ENCODE results near the gene CD27. TPM values are rescaled to one million over a fixed set of nuclear protein-coding genes. Genes with fewer than 3 reads are reported as not detected.
"Not testable (repeated sequence)": the region's sequence is repeated elsewhere in the genome, so short reads cannot be mapped to it uniquely, and the experiment has no call there.

CD27 gene
- total RNA-seq, 1 donor from 2014 or later, result 0.53 TPM

DNA sequence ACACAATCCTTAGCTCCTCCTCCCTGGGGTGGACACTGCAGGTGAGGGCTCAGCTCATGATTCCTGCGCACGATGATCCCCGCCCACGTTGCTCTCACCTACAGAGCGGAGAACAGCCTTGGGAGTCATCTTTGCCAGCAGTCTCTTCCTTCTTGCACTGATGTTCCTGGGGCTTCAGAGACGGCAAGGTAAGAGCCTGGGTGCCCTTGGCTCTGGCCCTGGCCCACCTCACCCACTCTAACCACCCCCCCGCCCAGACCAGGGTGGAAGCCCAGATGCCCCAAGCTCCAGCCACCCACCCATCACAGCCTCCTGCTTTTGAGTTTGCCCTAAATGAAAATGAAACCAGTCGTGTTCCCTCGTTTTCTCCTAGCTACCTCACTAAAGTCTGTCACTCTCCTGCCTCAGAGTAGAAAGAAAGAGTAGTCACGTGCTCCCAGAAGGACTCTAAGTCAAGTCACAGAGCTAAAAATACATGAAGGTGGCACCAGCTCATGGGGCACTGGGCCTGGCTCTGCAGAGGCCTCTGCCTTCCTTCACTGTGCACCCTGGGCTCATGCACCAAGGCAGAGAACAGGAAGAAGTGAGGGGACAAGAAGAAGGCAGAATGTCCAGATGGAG lies 16.1 kb downstream of the CD27 start:
- DNase-seq (ENCODE audit: extremely low read depth, low read depth, low spot score), result no peak

DNA sequence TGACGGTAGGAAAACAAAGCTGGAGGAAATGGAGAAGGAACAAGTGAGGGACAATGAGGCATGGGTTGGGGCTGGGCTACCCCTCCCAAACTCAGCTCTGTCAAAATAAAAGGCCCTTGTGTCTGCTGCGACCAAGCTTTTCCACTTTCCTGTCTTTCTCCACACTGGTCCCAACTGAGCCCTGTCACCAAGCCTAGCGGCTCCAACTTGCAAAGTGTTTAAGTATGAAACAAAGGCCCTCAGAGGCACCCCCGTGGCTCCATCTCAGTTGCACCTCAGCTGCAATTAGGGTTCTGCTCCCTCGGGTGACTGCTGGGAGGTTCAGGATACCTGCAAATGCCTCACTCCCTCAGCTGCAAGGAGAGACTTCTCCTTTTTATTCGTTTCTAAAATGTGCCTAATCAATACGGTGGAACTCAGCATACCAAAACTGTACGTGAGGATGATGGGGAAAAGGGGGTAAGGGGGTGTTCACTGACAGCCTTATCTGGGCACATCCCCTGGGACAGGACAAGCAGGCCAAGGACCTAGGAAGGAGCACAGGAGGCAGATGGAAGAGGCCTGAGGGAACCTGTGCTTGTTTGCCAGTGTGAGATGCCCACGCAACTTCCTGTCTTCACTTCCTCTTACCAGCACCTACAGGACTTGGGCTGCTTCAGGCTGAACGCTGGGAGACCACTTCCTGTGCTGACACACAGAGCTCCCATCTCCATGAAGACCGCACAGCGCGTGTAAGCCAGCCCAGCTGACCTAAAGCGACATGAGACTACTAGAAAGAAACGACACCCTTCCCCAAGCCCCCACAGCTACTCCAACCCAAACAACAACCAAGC lies 16.9 kb downstream of the CD27 start:
- DNase-seq (ENCODE audit: extremely low read depth, low read depth, low spot score), result no peak

DNA sequence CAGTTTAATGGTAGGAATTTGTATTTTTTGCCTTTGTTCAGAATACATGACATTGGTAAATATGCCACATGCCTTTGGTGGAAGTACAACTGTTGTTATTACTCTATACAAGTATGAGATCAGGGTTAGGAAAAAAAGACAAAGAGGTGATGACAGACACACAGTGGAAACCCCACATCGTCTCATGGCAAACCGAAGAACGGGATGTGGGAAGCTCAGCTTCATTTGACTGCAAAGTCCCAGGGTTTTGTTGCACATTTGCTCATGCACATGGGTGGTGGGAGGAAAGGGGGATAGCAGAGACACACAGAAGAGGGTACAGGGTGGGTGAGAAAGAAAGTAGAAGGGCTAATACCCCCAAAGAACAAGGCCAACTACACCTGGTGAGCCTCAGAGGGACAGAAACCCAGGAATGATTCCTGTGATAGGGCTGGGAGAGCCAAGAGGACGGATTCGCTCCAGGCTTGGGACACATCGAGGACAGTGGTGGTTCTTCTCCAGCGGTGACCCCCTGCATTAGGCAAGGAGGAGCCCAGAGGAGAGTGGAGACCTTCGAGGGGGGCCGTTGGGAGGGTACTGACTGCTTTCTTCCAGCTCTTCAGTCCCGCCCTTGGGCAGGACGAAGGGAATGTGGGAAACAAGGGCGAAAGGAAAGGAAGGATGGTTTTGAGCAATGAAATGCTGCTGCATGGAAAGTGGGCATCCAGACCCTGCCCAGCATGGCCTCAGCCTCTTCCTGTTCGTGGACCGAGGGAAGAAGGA lies 17.7 kb downstream of the CD27 start:
- no peak for DNase-seq (ENCODE audit: extremely low read depth, low read depth, low spot score)

DNA sequence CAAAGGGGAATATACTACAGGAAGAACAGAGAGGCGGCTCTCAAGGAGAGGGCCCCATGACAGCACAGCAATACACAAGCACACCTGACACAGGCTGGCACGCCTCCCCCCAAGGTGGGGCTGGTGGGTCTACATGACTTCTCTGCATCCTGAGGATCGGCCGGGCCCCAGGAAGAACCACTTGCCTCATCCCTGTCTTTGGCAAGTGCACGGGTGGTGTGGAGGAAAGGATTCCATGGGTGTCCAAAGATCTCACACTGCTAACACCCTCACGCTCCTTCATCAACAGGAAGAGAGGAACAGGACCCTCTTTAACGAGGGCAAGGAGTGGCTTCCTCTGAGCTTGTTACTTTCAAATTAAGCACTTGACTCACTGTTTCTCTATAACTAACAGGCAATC lies 18.5 kb downstream of the CD27 start:
- no peak for DNase-seq (ENCODE audit: extremely low read depth, low read depth, low spot score)

DNA sequence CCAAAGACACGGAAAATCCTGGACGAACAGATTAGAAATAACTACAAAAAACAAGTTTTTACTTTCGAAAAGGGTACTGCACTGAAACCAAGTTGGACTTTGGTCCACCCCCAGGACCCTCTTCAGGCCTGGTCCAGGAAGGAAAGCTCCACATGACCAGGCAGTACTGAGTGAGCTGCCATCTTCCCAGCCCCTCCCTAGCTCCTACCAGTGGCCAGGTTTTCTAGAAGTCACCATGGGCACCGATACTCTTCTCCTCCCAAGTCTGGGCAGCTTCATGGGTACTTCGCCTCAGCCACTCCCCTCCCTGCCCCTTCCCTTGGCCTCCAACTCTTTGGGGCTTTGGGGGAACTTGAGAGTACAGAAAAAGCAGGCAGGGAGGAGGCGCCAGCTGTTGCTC lies 19.1 kb downstream of the CD27 start:
- no peak for DNase-seq (ENCODE audit: extremely low read depth, low read depth, low spot score)

DNA sequence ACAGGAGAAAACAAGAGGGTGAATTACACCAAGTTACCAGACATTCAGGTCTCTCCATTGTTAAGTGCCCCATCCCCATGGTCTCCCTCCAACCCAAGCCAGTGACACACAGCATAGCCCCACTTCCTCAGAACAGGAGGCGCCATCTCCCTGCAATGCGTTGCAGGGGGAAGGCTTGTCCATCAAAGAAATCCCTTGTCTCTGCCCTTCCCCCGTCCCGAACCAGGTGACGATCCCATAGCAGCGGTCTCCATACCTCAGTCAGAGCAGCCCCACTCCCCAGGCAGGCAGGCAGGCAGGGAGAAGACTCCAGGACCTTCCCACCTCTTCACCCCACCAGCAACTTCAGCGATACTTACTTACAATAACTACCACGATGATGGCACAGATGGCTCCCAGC lies 19.8 kb downstream of the CD27 start:
- DNase-seq (ENCODE audit: extremely low read depth, low read depth, low spot score), result no peak

DNA sequence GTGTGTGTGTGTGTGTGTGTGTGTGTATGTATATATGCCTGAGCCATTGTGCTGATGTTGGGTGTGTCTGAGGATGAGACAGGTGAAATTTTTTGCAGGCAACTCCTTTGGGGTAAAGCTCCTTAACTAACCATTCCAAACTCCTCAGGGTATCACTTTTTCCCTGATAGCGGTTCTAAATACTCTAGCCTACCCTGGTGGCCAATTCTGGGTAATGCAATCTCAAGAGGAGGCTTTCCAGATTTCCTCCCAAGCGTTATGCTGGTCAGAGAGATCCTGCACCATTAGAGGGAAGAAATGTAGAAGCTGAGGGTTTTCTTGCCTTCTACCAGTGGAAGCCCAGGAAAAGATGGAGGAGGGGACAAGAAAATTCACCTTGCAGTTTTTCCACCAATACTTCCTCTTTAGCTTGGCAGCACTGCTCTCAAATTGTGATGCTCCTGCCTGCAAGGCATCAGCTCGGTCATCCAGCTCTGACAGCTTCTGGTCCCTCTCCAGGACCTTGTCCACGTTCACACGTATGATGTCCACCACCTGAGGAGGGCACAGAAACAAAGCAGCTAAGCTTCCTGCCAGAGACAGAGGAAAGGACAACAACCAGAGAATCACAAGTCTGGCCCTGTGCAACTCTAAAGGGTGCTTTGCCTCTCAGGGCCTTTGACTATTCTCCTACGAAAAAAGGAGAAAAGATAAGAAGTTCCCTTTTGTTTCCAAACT lies 20.9 kb downstream of the CD27 start:
- peak; percentile 66 for DNase-seq (ENCODE audit: extremely low read depth, low read depth, low spot score)

DNA sequence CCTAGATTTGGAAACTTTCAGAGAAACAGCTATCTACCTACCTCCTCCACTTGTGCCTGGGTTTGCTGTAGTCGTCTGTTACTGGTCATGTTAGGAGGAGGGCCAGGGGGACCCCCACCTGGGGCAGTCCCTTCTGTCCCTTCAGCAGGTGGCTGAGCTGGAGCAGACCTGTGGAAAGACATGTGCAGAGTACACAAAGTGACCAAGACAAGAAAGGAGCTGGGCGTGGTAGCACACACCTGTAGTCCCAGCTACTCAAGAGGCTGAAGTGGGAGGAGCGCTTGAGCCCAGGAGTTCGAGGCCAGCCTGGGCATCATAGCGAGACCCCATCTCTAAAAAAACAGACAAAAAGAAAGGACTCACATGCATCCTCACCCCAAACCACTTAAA lies 21.4 kb downstream of the CD27 start:
- DNase-seq (ENCODE audit: extremely low read depth, low read depth, low spot score), result no peak

DNA sequence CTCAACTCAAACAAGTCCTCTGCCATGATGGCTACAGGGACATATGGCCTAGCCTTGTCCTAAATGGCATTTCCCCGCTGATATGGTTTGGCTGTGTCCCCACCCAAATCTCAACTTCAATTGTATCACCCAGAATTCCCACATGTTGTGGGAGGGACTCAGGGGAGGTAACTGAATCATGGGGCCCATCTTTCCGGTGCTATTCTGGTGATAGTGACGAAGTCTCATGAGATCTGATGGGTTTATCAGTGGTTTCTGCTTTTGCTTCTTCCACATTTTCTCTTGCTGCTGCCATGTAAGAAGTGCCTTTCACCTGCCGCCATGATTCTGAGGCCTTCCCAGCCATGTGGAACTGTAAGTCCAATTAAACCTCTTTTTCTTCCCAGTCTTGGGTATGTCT lies 22.0 kb downstream of the CD27 start:
- DNase-seq (ENCODE audit: extremely low read depth, low read depth, low spot score), result not testable (repeated sequence)

DNA sequence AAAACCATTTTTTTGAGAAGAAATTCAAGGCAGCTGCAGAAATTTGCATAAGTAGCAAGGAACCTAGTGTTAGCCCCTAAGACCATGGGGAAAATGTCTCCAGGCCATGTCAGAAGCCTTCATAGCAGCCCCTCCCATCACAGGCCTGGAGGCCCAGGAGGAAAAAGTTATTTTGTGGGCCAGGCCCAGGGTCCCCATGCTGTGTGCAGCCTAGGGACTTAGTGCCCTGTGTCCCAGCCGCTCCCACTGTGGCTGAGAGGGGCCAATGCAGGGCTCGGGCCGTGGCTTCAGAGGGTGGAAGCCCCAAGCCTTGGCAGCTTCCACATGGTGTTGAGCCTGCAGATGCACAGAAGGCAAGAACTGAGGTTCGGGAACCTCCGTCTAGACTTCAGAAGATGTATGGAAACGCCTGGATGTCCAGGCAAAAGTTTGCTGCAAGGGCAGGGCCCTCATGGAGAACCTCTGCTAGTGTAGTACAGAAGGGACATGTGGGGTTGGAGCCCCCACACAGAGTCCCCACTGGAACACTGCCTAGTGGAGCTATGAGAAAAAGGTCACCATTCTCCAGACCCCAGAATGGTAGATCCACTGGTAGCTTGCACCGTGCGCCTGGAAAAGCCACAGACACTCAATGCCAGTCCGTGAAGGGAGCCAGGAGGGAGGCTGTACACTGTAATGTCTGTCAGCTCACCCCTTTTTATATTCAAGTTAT lies 23.0 kb downstream of the CD27 start:
- DNase-seq (ENCODE audit: extremely low read depth, low read depth, low spot score), result not testable (repeated sequence)

DNA sequence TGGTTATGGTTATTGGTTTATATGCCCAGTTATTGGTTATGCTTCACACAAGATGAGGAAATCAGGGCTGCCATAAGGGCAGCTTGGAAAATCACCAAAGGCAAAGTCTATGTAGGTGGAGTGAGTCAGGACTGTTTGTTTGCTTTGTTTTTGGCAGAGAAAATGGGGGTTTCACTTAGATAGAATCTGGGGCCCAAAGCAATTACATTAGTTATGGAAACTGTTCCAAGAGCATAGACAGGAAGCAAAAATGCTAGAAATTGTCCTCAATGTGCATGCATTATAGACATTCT lies 23.5 kb downstream of the CD27 start:
- DNase-seq (ENCODE audit: extremely low read depth, low read depth, low spot score), result no peak

DNA sequence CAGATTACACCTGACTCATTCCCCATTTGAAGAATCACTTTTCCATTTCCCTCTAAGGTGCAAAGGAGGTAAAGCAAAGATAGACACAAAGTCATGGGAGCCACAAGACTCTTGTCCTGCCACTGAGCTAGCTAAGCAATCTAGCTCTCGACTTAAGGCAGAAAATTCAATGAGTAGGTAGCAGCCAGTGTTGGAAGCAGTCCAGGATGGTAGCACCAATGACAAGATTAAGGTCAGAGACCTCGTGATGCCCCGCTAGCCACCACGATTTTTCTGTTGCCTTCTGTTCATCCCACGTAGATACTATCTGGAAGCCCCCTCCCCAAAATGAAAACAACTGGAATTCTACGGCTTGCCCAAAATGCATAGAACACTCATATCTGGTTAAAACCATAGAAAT lies 24.3 kb downstream of the CD27 start:
- no peak for DNase-seq (ENCODE audit: extremely low read depth, low read depth, low spot score)

DNA sequence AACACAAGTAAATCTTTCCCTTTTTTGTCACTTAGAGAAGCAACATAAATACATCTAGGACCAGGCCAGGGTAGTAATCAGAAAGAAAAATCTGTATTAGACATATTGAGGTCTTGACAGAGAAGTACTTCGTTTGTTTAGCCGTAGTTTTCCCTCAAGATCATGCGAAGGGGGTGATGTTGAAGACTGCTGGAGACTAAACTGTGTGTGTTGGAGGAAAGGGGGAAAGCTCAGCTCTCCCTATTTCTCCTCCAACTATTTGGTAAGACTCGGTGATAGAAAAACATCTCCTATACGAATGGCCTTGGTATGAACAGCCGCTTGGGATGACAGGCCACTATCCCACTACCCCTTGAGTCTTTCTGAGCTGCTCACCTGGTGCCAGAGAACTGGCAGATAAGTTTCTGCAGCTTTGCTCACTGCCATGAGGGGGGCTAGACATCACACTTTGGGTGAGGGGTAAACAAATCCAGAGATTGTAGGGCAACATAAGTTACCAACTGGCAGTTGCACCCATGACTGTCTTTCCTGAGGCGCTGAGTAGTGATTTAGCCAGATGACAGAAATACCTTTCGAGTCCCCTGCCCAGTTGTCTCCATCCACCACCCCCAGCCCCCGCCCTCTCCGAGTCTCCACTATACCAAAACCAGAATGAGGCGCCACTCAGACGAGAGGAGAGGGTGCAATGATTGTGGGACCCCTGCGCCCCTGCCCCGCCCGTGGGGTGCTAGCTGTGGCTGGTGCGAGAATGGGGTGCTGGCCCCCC lies 25.0 kb downstream of the CD27 start:
- no peak for DNase-seq (ENCODE audit: extremely low read depth, low read depth, low spot score)

DNA sequence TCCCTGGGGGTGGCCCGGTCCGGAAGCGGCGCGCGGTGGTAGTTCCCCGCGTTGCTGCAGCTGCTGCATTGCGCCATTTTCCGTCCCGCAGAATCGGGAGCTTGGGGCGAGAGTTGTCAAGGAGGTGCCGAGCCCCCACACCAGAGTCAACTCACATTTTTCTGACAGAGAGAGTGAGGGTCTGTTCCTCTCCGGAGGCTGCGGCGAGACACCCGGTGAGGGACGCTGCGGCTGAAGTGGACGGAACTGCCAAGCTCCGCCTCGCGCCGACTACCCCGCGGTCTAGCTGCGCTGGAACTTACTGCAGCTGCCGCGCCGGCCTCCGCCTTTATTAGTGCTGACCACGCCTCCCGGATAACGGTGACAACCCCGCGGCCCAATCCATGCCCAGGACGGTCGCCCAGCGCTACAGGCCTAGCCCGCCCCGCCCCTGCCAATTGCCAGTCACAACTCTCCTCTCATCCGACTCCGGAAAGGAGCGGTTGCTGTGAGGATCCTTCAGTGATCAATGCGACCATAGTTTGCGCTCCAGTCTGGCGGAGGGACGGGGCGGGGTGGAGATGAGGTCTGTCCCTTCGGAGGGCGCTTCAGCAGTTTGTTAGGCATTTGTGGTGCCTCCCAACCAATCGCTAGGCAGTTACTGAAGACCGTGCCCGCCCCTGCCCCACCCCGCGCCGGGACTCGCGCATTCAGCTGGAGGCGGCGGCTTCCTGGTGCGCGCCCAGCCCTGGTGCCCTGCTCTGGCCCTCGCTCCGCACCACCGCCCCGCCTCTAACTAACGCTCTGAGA lies 25.8 kb downstream of the CD27 start, which contains the start of gene VAMP1:
TSS of gene VAMP1 (minus strand) at position 303 of the 789 bp plus-strand sequence. CDS start at position 157, 146 bp downstream.
- peak; percentile 57 for DNase-seq (ENCODE audit: extremely low read depth, low read depth, low spot score)

DNA sequence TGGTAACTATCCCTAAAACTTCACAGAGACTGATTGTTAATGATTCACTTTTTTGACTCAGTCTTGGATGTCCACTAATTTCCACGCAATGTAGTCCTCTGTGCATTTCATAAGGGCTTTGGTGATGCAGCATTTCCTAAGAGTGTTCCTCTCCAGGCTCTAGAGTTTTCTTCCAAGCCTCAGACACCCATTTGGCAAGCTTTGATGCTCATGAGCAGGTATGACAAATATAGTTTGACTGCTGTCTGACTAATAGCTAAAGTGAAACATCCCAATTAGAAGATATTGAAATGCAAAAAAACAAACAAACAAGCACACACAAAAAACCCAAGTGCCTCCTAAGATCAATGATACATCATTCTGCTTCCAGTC lies 27.2 kb downstream of the CD27 start:
- DNase-seq (ENCODE audit: extremely low read depth, low read depth, low spot score), result no peak

DNA sequence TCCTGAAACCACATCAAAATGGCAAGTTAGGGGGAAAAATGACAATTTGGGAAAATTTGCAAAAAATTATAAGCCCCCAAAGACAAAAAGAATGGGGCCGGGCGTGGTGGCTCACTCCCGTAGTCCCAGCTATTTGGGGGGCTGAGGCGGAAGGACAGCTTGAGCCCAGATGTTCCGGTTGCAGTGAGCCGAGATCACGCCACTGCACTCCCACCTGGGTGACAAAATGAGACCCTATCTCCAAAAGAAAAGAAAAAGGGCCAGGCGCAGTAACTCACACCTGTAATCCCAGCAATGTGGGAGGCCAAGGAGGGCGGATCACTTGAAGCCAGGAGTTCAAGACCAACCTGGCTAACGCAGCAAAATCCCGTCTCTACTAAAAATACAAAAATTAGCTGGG lies 27.7 kb downstream of the CD27 start:
- no peak for DNase-seq (ENCODE audit: extremely low read depth, low read depth, low spot score)

DNA sequence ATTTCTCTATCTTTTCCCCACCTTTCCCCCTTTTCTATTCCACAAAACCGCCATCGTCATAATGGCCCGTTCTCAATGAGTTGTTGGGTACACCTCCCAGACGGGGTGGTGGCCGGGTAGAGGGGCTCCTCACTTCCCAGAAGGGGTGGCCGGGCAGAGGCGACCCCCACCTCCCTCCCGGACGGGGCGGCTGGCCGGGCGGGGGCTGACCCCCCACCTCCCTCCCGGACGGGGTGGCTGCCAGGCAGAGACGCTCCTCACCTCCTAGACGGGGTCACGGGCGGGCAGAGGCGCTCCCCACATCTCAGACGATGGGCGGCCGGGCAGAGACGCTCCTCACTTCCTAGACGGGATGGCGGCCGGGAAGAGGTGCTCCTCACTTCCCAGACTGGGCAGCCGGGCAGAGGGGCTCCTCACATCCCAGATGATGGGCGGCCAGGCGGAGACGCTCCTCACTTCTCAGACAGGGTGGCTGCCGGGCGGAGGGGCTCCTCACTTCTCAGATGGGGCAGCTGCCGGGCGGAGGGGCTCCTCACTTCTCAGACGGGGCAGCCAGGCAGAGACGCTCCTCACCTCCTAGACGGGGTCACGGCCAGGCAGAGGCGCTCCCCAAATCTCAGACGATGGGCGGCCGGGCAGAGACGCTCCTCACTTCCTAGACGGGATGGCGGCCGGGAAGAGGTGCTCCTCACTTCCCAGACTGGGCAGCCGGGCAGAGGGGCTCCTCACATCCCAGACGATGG lies 30.6 kb downstream of the CD27 start:
- not testable (repeated sequence) for DNase-seq (ENCODE audit: extremely low read depth, low read depth, low spot score)

DNA sequence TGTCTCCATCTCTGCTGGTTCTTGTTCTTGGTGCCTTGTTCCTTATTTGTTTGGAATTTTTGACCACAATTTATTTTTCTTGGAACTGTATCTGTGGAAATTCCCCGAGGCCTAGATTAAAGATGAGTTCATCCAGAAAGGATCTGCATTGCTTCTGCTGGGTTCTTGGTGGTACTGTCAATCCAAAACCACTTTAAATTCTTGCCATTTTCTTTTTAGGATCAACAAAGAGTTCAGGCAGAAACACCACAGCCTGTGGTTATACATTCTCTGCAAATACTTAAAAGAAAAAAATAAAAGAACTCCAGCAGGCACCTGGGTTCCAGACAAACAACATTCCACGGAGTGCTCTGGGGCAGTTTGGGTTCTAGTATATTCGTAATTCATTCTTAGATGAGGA lies 31.7 kb downstream of the CD27 start:
- no peak for DNase-seq (ENCODE audit: extremely low read depth, low read depth, low spot score)
